HG03060 (cell line): ENCODE data around the gene GTSF1L.

ENCODE experiments used
- ATAC-seq: cut with Tn5 transposase; IDR thresholded peaks from one replicate; pipeline ENCODE4 v1.9.1; 2021; ENCODE audit warnings: low read depth, moderate number of reproducible peaks; ENCODE audit not compliant: unreplicated experiment

GTSF1L gene

DNA sequence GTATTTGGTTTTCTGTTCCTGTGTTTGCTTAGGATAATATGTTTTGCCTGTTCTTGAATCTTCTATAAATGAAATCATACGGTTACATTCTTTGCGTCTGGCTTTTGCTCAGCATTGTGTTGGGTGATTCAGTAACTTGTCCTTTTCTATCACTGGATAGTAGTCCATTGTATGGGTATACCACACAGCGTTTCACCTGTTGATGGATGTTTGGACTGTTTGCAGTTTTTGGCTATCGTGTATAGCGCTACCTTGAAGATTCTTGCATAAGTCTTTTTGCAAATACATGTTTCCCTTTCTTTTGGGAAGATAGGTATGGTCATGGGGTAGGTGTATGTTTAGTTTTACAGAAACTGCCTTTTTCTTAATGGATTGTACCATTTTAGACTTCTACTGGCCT is 50.4 kb downstream of the GTSF1L start:
- no peak for ATAC-seq
